HCT116 (cell line): ENCODE results near the gene PHKB. TPM values are rescaled to one million over a fixed set of nuclear protein-coding genes. Genes with fewer than 3 reads are reported as not detected.
"Not testable (repeated sequence)": the region's sequence is repeated elsewhere in the genome, so short reads cannot be mapped to it uniquely, and the experiment has no call there.

Experiments used
- ATAC-seq: fragments of 200-7000 bp; cut with Tn5 transposase; 2 replicates; pipeline ENCODE4 v1.9.1; 2020; ENCODE audit warnings: mild to moderate bottlenecking, moderate library complexity
- BruUV-seq: library from RNA; stranded (reverse); fragments of 400-500 nt; replicated peaks from 2 replicates; lab custom pipeline; 2021; lab: Mats Ljungman, UMichigan
- CTCF ChIA-PET: fragments of 300-600 bp; sonication (Branson Sonifier 250); formaldehyde crosslinking; loops from one replicate; lab custom pipeline; 2021; ENCODE audit warnings: antibody characterized with exemption; lab: Charles Lee
- POLR2A ChIA-PET: fragments of 300-600, 350-600 bp; sonication (Branson Sonifier 250); formaldehyde crosslinking; loops from one replicate; lab custom pipeline; 2021; ENCODE audit warnings: antibody characterized with exemption; lab: Charles Lee
- RAD21 ChIA-PET, 2 experiments: fragments of 300-600 bp; sonication (Branson Sonifier 250); formaldehyde crosslinking; loops; one replicate each; lab custom pipeline; 2023; ENCODE audit warnings: low total read pairs in 2 of 2; ENCODE audit not compliant: uncharacterized antibody in 2 of 2, unreplicated experiment in 2 of 2, low non-redundant PET in 1 of 2; lab: Charles Lee
- DNase-seq: peaks from one replicate; pipeline ENCODE4 v3.0.0-alpha.2; 2010; ENCODE audit warnings: low read depth, low spot score
- H2AFZ ChIP-seq: fragments of 200-600 bp; shearing (Covaris generic), sonication (generic); 2 replicates; pipeline ENCODE4 v1.6.1; 2017; ENCODE audit warnings: low read depth, mixed run types, mixed read lengths, antibody characterized with exemption, low read length; ENCODE audit not compliant: poor library complexity, severe bottlenecking
- H3K27ac ChIP-seq: 2 replicates; pipeline ENCODE4 v1.5.1; 2012; ENCODE audit warnings: low read depth, low read length
- H3K27me3 ChIP-seq: fragments of 200-600 bp; sonication (generic); 2 replicates; pipeline ENCODE4 v1.6.1; 2016; ENCODE audit warnings: mixed run types, low read length, mixed read lengths; ENCODE audit not compliant: insufficient read depth
- H3K36me3 ChIP-seq, 2 experiments: fragments of 200-500 bp in 1 of 2; fragments of 200-600 bp in 1 of 2; sonication (Bioruptor generic) in 1 of 2; sonication (generic) in 1 of 2; 2 replicates each; pipeline versions ENCODE4 v1.5.1 to v1.6.1; 2014 to 2016; ENCODE audit warnings: low read length in 2 of 2, inconsistent platforms in 1 of 2, mixed read lengths in 1 of 2, mixed run types in 1 of 2; ENCODE audit not compliant: insufficient read depth in 2 of 2, control insufficient read depth in 1 of 2
- H3K4me1 ChIP-seq, 2 experiments: fragments of 200-600 bp in 1 of 2; sonication (generic) in 1 of 2; 2 replicates each; pipeline versions ENCODE4 v1.5.1 to v1.6.1; 2012 to 2017; ENCODE audit warnings: low read length in 2 of 2, inconsistent platforms in 1 of 2, mild to moderate bottlenecking in 1 of 2, mixed read lengths in 1 of 2, mixed run types in 1 of 2, moderate library complexity in 1 of 2; ENCODE audit not compliant: insufficient read depth in 2 of 2, control insufficient read depth in 1 of 2
- H3K4me2 ChIP-seq: fragments of 200-600 bp; sonication (generic); 2 replicates; pipeline ENCODE4 v1.6.1; 2017; ENCODE audit warnings: mixed run types, low read length, mixed read lengths
- H3K4me3 ChIP-seq, 2 experiments: fragments of 200-600 bp in 1 of 2; sonication (generic) in 1 of 2; replicated peaks in 1 of 2; 2 replicates each; pipeline ENCODE4 v1.5.1; 2011 to 2016; ENCODE audit warnings: low read length in 2 of 2, control low read depth in 1 of 2, low read depth in 1 of 2, mild to moderate bottlenecking in 1 of 2, mixed read lengths in 1 of 2, mixed run types in 1 of 2
- H3K79me2 ChIP-seq: fragments of 200-600 bp; sonication (generic); 2 replicates; pipeline ENCODE4 v1.6.1; 2017; ENCODE audit warnings: mild to moderate bottlenecking, mixed run types, low read length, moderate library complexity, mixed read lengths; ENCODE audit not compliant: insufficient read depth
- H3K9ac ChIP-seq: fragments of 200-600 bp; sonication (generic); 2 replicates; pipeline ENCODE4 v1.6.1; 2016; ENCODE audit warnings: low read length, mixed read lengths
- H3K9me2 ChIP-seq: fragments of 200-600 bp; sonication (generic), shearing (Covaris generic); 2 replicates; pipeline ENCODE4 v1.6.1; 2017; ENCODE audit warnings: mixed run types, mild to moderate bottlenecking, moderate library complexity; ENCODE audit not compliant: insufficient read depth
- H3K9me3 ChIP-seq, 2 experiments: fragments of 200-500 bp in 1 of 2; fragments of 200-600 bp in 1 of 2; sonication (Bioruptor generic) in 1 of 2; sonication (generic) in 1 of 2; 2 replicates each; pipeline ENCODE4 v1.6.1; 2014 to 2017; ENCODE audit warnings: low read length in 2 of 2, mixed read lengths in 2 of 2, inconsistent platforms in 1 of 2, low read depth in 1 of 2, mild to moderate bottlenecking in 1 of 2, mixed run types in 1 of 2, moderate library complexity in 1 of 2; ENCODE audit not compliant: control insufficient read depth in 1 of 2, insufficient read depth in 1 of 2
- H4K20me1 ChIP-seq: fragments of 200-600 bp; sonication (generic), shearing (Covaris generic); 2 replicates; pipeline ENCODE4 v1.6.1; 2017; ENCODE audit warnings: mixed run types, mild to moderate bottlenecking, moderate library complexity; ENCODE audit not compliant: insufficient read depth
- ATF3 ChIP-seq: IDR thresholded peaks from 2 replicates; pipeline ENCODE4 v1.6.1; 2012
- MAX ChIP-seq: IDR thresholded peaks from 2 replicates; pipeline ENCODE4 v1.6.1; 2012
- SIN3A ChIP-seq: IDR thresholded peaks from 2 replicates; pipeline ENCODE4 v1.6.1; 2012; ENCODE audit warnings: low read depth
- SP1 ChIP-seq: IDR thresholded peaks from 2 replicates; pipeline ENCODE4 v1.6.1; 2012; ENCODE audit warnings: low read depth
- ZBTB33 ChIP-seq: IDR thresholded peaks from 2 replicates; pipeline ENCODE4 v1.6.1; 2011; ENCODE audit warnings: mild to moderate bottlenecking, low read length, moderate library complexity; ENCODE audit not compliant: insufficient replicate concordance; ENCODE audit errors: extremely low read depth
- ZFX ChIP-seq: fragments of 450-650 bp; IDR thresholded peaks from 2 replicates; pipeline ENCODE4 v1.6.1; 2017
- ZNF274 ChIP-seq: fragments of 200-500 bp; sonication (Bioruptor generic); IDR thresholded peaks from 2 replicates; pipeline ENCODE4 v1.6.1; 2014; ENCODE audit warnings: mild to moderate bottlenecking, low read depth, low read length, inconsistent platforms
- intact Hi-C: fragments of 100-400 bp; cut with micrococcal nuclease; formaldehyde crosslinking; loops from 2 replicates; pipeline ENCODE4 v1.10.0; 2022
- total RNA-seq: library from RNA; stranded (reverse); gene quantifications from one replicate; pipeline ENCODE4 v1.2.1, GENCODE V29; 2021; ENCODE audit not compliant: unreplicated experiment

Gene PHKB
- total RNA-seq, 1 experiment from 2014 or later, result 30.5 TPM

DNA sequence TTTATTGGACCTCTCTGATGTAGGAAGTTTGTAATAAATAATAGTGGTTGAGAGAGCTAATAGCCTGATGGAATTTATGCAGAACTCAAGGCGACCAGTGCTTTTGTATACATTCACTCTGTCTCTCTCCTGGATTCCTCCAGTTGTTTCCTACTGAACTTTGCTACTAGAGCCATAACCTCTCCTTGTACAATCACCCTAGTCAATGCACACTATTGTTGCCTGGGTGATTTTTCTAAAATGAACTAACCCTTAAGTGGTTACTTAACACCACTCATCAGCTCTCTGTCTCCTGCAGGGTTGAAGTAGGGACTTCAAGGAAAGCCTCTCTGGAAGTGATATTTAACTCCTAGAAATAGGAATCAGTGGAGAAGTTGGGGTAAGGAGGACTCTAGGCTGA lies 9.7 kb downstream of the PHKB start:
- CTCF ChIA-PET, result no interaction called here
- no peak overlapping the region for H3K9ac ChIP-seq
- H3K27ac ChIP-seq, result no peak overlapping the region
- H3K4me2 ChIP-seq, result no peak overlapping the region
- H3K9me2 ChIP-seq, result no peaks in the 10 kb centered on the region
- RAD21 ChIA-PET, result no interaction called here
- ATAC-seq (no peak), DNase-seq (no peak)
- peaks cover 21% of the 10 kb centered on the region for H3K79me2 ChIP-seq
- H4K20me1 ChIP-seq, result no peaks in the 10 kb centered on the region
- no peaks in the 10 kb centered on the region for H3K27me3 ChIP-seq
- H3K4me1 ChIP-seq, result no peaks in the 10 kb centered on the region
- H3K36me3 ChIP-seq, result no peaks in the 10 kb centered on the region
- POLR2A ChIA-PET, result no interaction called here
- no TSS peak for BruUV-seq
- intact Hi-C loops, result no loop called here
- no peak overlapping the region for H3K4me3 ChIP-seq
- no peak overlapping the region for H2AFZ ChIP-seq
- H3K9me3 ChIP-seq, result no peaks in the 10 kb centered on the region
- TF ChIP-seq SP1, result no peak
- no peak for TF ChIP-seq ZNF274
- TF ChIP-seq ZFX, result no peak
- no peak for TF ChIP-seq SIN3A
- no peak for TF ChIP-seq ATF3
- no peak for TF ChIP-seq ZBTB33
- TF ChIP-seq MAX, result no peak

DNA sequence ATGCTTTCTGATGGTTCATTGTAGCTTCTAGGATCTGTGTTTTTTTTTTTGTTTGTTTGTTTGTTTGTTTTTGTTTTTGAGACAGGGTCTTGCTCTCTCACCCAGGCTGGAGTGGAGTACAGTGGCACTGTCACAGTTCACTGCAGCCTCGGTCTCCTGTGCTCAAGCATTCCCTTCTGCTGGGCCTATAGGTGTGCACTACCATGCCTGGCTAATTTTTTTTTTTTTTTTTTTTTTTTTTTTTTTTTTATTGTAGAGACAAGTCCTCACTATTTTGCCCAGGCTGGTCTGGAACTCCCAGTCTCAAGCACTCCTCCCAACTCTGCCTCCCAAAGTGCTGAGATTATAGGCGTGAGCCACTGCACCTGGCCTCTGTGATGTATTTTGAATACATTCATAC lies 11.9 kb downstream of the PHKB start:
- H3K4me3 ChIP-seq, intact Hi-C loops, ATAC-seq, H2AFZ ChIP-seq, H3K9me3 ChIP-seq, H3K4me2 ChIP-seq, BruUV-seq, H4K20me1 ChIP-seq, H3K36me3 ChIP-seq, H3K27ac ChIP-seq, H3K27me3 ChIP-seq, CTCF ChIA-PET, H3K9ac ChIP-seq, RAD21 ChIA-PET, POLR2A ChIA-PET, H3K4me1 ChIP-seq, DNase-seq, H3K9me2 ChIP-seq: not testable (repeated sequence)
- peaks cover 13% of the 10 kb centered on the region for H3K79me2 ChIP-seq
